Measurements from ENCODE around the gene CFAP61. TPM values are rescaled to one million over a fixed set of nuclear protein-coding genes. Genes with fewer than 3 reads are reported as not detected.

Gene CFAP61
- total and polyA plus RNA-seq, 2 experiments from 2014 or later, result 0.21 TPM; not detected in 1

DNA sequence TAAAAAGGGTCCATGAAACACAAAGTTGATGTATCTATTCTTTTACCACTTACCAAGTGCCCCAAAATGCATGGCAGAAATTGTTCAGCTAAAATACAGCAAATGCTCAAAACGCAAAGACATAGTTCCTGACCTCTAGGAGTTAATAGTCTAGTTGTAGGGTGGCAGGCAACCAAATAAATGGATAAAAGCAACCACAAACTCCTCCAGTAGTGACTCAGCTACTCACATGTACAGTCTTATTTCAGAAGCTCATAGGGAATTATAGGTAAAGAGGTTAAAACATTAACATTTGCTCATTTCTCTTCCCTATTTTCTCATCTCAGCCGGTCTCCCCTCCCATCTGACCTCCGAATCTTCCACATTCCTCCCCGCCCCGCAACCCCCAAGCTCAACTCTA is 171.6 kb downstream of the CFAP61 start:
- no peaks in the 10 kb centered on the region for H3K79me2 ChIP-seq (replicated peaks; ENCODE audit: insufficient read depth)
- no peak overlapping the region for H2AFZ ChIP-seq
- peak overlapping the region; percentile 8; the same call in 1 of the 2 replicates for H3K27ac Mint-ChIP-seq
- peaks cover 15% of the 10 kb centered on the region; the same call in 2 of the 3 replicates for H3K4me1 Mint-ChIP-seq
- no peaks in the 10 kb centered on the region for H4K20me1 ChIP-seq (replicated peaks; ENCODE audit: insufficient read depth)
- H3K36me3 ChIP-seq (ENCODE audit: insufficient read depth), result no peaks in the 10 kb centered on the region
- DNase-seq (ENCODE audit: low spot score) (no peak), ATAC-seq (no peak)
- H3F3A ChIP-seq (replicated peaks; ENCODE audit: low read depth), result no peaks in the 10 kb centered on the region
- no peak overlapping the region; the same call in 2 of the 3 replicates for H3K4me3 Mint-ChIP-seq
- H3K4me2 ChIP-seq, result no peak overlapping the region
- peaks cover 4% of the 10 kb centered on the region for H3K27me3 Mint-ChIP-seq (ENCODE audit: insufficient read depth, low read depth, poor library complexity)
- H3K9me3 Mint-ChIP-seq, result peaks cover 8% of the 10 kb centered on the region
- H3K27ac ChIP-seq (ENCODE audit: low read depth), result no peak overlapping the region
- H3K4me3 ChIP-seq, result no peak overlapping the region
- TF ChIP-seq ZNF331 (CRISPR knock-in tag; IDR thresholded peaks at IDR 0.05; ENCODE audit: low read depth) (no peak), POLR2AphosphoS5 (IDR thresholded peaks at IDR 0.05; ENCODE audit: low read depth) (no peak)
- TF ChIP-seq, protein P1, sequence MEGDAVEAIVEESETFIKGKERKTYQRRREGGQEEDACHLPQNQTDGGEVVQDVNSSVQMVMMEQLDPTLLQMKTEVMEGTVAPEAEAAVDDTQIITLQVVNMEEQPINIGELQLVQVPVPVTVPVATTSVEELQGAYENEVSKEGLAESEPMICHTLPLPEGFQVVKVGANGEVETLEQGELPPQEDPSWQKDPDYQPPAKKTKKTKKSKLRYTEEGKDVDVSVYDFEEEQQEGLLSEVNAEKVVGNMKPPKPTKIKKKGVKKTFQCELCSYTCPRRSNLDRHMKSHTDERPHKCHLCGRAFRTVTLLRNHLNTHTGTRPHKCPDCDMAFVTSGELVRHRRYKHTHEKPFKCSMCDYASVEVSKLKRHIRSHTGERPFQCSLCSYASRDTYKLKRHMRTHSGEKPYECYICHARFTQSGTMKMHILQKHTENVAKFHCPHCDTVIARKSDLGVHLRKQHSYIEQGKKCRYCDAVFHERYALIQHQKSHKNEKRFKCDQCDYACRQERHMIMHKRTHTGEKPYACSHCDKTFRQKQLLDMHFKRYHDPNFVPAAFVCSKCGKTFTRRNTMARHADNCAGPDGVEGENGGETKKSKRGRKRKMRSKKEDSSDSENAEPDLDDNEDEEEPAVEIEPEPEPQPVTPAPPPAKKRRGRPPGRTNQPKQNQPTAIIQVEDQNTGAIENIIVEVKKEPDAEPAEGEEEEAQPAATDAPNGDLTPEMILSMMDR (conservative IDR thresholded peaks at IDR 0.05; ENCODE audit: low read depth in 2 of 2), result no peak
- H3K9me2 ChIP-seq (ENCODE audit: insufficient read depth), result peaks cover 3% of the 10 kb centered on the region; the same call in 1 of the 2 replicates
- H3K4me1 ChIP-seq (ENCODE audit: insufficient read depth), result peaks cover 9% of the 10 kb centered on the region; the same call in 1 of the 2 replicates
- no peaks in the 10 kb centered on the region for H3K27me3 ChIP-seq (ENCODE audit: insufficient read depth)
- H3K36me3 Mint-ChIP-seq (ENCODE audit: low read depth), result peaks cover under 1% of the 10 kb centered on the region; the same call in 1 of the 3 replicates

DNA sequence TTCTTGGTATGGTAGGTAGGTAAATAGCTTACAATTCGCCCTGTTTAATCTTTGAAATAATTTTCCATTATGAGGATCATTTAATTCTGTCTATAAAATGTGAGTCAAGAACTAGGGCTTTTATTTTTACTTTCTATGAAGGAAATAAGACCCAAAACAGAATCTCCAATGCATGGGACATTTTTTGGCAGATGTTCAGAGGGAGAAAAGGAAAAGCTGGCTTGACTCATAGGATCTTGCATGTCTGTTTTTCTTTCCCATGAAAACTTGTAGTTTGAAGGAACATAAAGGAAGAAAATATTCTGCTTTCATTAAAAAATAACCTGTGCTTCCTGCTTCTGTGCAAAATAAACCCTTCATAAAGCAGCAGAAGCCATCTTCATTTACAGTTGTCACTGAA is 172.5 kb downstream of the CFAP61 start:
- Histone ChIP-seq H3F3A (replicated peaks; ENCODE audit: low read depth) (no peaks in the 10 kb centered on the region), H3K4me1 (ENCODE audit: insufficient read depth) (peaks cover 9% of the 10 kb centered on the region; the same call in 1 of the 2 replicates), H2AFZ (no peak overlapping the region), H3K4me2 (no peak overlapping the region), H3K27me3 (ENCODE audit: insufficient read depth) (no peaks in the 10 kb centered on the region), H3K79me2 (replicated peaks; ENCODE audit: insufficient read depth) (no peaks in the 10 kb centered on the region), H3K36me3 (ENCODE audit: insufficient read depth) (no peaks in the 10 kb centered on the region), H3K27ac (ENCODE audit: low read depth) (no peak overlapping the region), H3K4me3 (no peak overlapping the region), H4K20me1 (replicated peaks; ENCODE audit: insufficient read depth) (no peaks in the 10 kb centered on the region), H3K9me2 (ENCODE audit: insufficient read depth) (peaks cover 3% of the 10 kb centered on the region; the same call in 1 of the 2 replicates)
- H3K36me3 Mint-ChIP-seq (ENCODE audit: low read depth), result no peaks in the 10 kb centered on the region; the same call in 2 of the 3 replicates
- H3K9me3 Mint-ChIP-seq, result peaks cover 7% of the 10 kb centered on the region; the same call in 2 of the 3 replicates
- H3K27ac Mint-ChIP-seq, result no peak overlapping the region
- H3K27me3 Mint-ChIP-seq (ENCODE audit: insufficient read depth, low read depth, poor library complexity), result peaks cover 4% of the 10 kb centered on the region
- no peak for ATAC-seq
- H3K4me3 Mint-ChIP-seq, result no peak overlapping the region
- no peak for DNase-seq (ENCODE audit: low spot score)
- H3K4me1 Mint-ChIP-seq, result peaks cover 15% of the 10 kb centered on the region; the same call in 2 of the 3 replicates
- TF ChIP-seq STAT1 (IDR thresholded peaks at IDR 0.05; ENCODE audit: unreplicated experiment), result no peak
- TF ChIP-seq, protein P1 (conservative IDR thresholded peaks at IDR 0.05; ENCODE audit: low read depth in 2 of 2), result no peak
- no peak for TF ChIP-seq ZNF331 (CRISPR knock-in tag; IDR thresholded peaks at IDR 0.05; ENCODE audit: low read depth)
- no peak for TF ChIP-seq CREB1 (CRISPR knock-in tag; IDR thresholded peaks at IDR 0.05; ENCODE audit: low read depth)
- TF ChIP-seq NANOG (IDR thresholded peaks at IDR 0.05; ENCODE audit: borderline replicate concordance), result no peak
- TF ChIP-seq, protein P2, sequence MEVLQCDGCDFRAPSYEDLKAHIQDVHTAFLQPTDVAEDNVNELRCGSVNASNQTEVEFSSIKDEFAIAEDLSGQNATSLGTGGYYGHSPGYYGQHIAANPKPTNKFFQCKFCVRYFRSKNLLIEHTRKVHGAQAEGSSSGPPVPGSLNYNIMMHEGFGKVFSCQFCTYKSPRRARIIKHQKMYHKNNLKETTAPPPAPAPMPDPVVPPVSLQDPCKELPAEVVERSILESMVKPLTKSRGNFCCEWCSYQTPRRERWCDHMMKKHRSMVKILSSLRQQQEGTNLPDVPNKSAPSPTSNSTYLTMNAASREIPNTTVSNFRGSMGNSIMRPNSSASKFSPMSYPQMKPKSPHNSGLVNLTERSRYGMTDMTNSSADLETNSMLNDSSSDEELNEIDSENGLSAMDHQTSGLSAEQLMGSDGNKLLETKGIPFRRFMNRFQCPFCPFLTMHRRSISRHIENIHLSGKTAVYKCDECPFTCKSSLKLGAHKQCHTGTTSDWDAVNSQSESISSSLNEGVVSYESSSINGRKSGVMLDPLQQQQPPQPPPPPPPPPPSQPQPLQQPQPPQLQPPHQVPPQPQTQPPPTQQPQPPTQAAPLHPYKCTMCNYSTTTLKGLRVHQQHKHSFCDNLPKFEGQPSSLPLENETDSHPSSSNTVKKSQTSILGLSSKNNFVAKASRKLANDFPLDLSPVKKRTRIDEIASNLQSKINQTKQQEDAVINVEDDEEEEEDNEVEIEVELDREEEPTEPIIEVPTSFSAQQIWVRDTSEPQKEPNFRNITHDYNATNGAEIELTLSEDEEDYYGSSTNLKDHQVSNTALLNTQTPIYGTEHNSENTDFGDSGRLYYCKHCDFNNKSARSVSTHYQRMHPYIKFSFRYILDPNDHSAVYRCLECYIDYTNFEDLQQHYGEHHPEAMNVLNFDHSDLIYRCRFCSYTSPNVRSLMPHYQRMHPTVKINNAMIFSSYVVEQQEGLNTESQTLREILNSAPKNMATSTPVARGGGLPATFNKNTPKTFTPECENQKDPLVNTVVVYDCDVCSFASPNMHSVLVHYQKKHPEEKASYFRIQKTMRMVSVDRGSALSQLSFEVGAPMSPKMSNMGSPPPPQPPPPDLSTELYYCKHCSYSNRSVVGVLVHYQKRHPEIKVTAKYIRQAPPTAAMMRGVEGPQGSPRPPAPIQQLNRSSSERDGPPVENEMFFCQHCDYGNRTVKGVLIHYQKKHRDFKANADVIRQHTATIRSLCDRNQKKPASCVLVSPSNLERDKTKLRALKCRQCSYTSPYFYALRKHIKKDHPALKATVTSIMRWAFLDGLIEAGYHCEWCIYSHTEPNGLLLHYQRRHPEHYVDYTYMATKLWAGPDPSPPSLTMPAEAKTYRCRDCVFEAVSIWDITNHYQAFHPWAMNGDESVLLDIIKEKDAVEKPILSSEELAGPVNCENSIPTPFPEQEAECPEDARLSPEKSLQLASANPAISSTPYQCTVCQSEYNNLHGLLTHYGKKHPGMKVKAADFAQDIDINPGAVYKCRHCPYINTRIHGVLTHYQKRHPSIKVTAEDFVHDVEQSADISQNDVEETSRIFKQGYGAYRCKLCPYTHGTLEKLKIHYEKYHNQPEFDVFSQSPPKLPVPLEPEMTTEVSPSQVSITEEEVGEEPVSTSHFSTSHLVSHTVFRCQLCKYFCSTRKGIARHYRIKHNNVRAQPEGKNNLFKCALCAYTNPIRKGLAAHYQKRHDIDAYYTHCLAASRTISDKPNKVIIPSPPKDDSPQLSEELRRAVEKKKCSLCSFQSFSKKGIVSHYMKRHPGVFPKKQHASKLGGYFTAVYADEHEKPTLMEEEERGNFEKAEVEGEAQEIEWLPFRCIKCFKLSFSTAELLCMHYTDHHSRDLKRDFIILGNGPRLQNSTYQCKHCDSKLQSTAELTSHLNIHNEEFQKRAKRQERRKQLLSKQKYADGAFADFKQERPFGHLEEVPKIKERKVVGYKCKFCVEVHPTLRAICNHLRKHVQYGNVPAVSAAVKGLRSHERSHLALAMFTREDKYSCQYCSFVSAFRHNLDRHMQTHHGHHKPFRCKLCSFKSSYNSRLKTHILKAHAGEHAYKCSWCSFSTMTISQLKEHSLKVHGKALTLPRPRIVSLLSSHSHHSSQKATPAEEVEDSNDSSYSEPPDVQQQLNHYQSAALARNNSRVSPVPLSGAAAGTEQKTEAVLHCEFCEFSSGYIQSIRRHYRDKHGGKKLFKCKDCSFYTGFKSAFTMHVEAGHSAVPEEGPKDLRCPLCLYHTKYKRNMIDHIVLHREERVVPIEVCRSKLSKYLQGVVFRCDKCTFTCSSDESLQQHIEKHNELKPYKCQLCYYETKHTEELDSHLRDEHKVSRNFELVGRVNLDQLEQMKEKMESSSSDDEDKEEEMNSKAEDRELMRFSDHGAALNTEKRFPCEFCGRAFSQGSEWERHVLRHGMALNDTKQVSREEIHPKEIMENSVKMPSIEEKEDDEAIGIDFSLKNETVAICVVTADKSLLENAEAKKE (CRISPR knock-in tag; IDR thresholded peaks at IDR 0.05), result no peak
- TF ChIP-seq EZH2phosphoT487 (IDR thresholded peaks at IDR 0.05; ENCODE audit: unreplicated experiment), result no peak
- no peak for TF ChIP-seq POLR2AphosphoS5 (IDR thresholded peaks at IDR 0.05; ENCODE audit: low read depth)
- no peak for TF ChIP-seq JUNB (IDR thresholded peaks at IDR 0.05; ENCODE audit: unreplicated experiment)

Measured in GM23338 (cell line).